LoVo (cell line): Measurements from ENCODE around the gene DSCAM.

ENCODE experiments used
- DNase-seq: peaks from one replicate; pipeline ENCODE4 v3.0.0-alpha.2; 2016; ENCODE audit warnings: low spot score

Gene DSCAM

DNA sequence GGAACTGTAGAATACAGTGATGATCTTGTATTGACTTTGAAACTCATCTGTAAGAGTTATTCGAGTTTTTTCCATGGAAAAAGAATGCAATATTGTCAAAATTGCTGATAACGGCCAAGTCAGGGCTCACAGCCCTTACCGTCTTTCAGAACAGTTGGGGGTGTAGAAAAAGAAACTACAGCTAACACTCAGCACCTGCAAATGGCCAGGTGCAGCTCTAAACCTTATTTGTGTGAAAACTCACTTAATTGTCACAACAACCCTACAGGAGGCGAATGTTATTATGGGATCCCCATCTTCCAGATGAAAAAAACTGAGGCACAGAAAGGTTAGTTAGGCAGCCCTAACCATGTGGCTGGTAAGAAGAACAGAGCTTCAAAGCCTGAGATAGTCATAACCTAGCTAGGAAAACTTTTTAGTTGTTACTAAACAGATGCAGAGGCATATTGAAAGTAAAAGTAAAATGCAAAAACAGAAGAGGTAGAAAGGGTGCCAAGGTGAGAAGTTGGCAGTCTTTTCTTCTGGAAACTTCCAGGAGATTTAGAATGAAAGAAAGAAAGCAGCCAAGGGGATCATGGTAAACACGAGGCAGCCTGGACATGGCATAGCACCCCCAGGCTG, 76.4 kb downstream of the DSCAM start:
- DNase-seq: no peak

DNA sequence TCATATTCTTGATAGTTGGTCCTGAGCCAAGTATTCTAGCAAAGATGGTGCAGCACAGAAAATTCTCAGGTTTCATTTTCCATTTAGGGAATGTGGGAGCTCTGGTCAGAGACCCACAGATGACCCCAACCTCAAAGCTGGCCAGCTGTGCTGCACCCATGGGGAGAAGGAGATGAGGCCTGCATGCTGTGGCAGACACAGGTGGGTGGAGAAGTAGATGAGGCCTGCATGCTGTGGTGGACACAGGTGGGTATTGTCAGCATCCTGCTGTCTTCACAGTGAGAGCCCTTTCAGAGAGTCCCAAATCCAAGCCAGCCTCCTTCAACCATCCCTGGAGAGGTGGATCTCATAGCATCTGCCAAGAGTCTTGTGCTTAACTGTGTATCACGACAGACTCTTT, 77.7 kb downstream of the DSCAM start:
- no peak for DNase-seq

DNA sequence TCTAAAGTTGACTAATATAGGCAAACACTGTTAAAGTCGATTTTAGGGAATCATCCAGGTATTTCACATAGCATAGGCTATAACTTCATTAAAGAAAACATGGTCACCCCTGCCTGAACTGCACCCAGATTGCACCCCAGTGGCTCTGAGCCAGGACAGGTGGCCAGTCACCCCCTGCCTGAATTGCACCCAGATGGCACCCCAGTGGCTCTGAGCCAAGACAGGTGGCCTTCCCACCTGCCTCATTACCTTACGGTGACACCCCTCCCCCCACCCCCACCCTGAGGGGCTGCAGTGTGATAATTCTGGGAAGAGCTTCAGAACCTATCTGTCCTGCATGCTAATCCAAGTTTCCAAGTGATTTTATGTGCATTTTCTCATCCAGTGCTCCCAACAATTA, 78.9 kb downstream of the DSCAM start:
- no peak for DNase-seq

DNA sequence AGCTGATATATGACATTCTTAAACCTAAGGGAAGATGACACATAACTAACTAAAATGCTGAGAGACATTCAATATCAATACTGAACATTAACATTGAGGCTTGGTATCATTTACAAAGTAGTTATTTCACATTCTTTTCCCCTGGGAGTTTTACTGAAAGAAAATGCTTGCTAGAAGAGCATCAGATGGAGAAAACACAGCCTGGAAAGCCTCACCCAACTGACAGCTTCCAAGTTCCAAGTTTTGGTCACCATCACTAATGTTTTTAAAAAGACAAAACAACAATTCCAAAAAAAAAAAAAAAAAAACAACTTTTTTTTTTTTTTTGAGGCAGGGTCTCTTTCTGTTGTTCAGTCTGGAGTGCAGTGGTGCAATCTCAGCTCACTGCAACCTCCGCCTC, 80.6 kb downstream of the DSCAM start:
- DNase-seq: no peak

DNA sequence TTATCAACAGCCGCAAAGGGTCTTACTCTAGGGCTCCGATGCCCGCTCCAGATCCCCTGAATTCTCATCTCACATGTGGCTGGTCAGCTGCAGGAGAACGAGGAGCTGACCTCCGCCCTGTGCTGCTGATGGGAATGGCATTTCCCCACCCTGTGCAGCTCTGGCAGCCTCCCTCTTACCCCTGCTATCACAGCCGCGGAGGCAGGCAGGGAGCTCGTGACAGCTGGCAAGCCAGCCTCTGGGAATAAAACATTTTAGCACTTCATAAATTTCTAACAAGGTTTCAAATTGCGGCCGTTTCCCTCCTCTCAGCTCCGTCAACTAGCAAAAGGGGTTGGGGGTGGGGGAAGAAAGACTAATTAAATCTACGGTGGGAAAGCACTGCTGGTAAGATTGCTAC, 81.1 kb downstream of the DSCAM start:
- no peak for DNase-seq

DNA sequence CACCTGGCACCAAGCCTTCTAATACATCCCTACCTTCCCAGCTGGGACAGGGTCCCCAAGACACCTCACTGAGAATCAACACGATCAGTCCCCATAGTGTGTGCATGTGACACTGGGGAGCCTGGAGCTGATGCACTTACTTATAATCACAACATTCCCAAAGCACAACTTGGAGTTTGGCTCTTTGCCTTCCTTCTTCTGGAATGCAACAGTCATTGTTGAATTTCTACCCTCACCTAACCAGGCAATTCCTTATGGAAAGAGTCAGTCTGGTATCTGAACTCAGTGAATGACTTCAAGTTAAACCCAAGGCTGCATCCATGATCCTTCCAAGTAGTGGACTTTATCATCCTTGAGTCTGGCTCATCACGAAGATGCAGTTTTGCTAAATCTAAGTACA, 86.1 kb downstream of the DSCAM start:
- DNase-seq: no peak

DNA sequence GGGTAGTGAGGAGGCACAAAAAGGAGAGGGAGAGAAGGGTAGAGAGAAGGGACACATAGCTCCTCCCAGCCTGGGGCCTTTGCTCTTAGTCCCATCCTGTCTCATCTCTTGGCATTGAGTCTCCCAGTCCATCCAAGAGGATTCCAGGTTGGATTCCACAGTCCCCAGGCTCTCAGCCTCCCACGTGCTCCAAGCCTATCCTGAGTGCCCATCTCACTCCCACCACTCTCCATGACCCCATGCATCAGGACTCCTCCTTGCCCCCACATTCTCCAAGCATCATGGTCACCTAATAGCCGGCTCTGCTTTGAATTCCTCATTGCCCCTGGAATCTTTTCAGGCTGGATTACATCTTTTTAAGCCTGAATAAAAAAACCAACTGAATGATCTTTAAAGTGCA, 87.9 kb downstream of the DSCAM start:
- no peak for DNase-seq

DNA sequence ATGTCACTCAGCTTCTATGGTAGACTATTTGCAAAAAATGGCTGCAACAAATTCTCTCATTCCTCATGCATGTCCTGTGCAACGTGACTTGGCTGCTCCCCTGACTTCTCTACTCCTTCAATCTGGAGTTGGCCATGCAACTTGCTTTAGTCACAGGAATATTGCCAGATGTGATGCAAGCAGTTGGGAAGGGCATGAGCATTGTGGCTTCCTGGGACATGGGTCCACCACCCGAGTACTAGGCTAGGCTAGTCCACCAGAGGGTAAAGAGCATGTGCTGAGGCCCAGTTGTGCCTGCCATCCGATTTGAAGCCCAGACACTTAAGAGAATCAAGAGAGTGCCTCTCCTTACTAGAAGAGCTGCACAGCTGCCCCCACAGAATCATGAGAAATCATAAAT, 89.6 kb downstream of the DSCAM start:
- DNase-seq: no peak

DNA sequence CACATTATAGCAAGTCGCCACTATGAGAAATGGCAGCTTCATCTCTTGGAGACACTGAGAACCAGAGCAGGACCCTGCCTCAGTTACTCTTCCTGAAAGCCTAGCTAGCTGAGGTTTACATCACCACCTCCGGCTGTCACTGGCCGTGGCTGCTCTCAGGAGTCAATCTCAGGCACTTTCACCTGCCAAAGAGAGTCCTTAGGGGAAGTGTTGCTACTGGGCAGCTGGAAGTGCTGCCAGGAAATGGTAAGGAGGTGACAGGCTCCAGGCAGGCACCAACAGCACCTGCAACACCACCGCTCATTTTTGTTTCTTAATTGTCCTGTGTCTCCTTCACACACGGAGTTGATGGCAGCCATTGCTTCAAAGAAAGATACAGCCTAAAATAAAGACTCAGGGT, 92.5 kb downstream of the DSCAM start:
- no peak for DNase-seq

DNA sequence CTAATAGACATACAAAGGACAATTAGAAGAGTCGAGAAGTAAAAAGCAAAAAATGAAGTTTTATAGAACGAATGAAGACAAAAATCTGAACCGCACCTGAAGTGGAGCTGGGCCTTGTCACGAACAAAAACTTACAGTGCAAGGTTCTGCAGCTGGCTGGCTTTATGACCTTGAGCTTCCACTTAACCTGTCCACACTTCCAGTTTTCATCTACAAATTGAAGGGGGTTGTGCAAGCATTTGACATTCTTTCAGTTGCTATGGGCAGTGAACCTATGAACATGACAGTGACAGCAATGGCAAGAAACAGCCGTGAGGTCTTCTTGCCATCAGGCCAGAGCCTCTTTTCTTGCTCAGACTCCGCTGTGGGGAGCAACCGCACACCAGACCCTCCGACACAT, 93.2 kb downstream of the DSCAM start:
- DNase-seq: no peak

DNA sequence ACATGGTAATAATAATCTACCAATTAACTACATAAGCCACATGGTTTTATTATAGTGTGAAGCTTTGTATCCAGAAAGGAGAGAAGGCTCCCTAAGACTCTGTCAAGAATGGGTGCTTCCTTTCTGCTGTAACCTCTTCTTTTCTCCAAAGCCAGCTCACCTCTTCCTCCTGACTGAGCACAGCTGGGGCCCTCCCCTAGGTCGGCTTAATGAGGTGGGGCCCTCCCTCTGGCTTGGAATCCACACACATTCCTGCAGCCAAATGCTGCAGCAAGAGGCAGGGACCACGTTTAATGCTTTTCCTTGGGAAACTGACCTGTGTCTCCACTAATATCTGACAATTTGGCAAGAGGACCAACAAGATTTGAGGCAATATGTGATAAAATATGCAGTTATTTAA, 94.8 kb downstream of the DSCAM start:
- DNase-seq: no peak

DNA sequence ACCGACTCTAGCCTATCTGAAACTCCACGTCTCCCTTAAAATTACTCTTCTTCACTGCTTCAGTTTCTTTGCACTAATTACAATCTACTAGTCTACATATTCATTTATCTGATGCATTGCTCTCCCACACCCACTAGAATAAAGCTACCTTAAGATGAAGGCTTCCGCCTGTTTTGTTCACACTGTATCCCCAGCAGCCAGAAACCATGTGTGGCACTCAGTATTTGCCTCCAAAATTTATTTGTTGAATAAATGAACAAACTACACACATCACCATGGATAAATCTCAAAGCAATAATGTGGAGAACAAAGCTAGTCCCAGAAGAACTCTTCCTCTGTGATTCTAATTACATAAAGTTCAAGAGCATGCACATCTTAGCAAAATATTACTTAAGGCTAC, 95.7 kb downstream of the DSCAM start:
- no peak for DNase-seq

DNA sequence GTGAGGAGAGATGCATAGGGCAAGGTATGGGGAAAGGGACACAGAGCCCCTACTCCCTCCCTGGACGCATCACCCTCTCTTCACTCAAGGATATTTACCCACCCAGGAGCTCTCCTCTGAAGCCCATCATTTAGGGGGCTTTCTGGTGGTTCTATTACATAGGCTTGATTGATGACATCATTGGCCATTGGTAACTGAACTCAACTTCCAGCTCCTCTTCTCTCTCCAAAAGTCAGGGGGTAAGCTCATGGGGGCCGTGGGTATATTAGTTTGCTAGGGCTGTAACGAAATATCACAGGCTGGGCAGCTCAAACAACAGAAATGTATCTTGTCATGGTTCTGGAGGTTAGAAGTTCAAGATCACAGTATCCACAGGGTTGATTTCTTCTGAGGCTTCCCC, 110.8 kb downstream of the DSCAM start:
- no peak for DNase-seq

DNA sequence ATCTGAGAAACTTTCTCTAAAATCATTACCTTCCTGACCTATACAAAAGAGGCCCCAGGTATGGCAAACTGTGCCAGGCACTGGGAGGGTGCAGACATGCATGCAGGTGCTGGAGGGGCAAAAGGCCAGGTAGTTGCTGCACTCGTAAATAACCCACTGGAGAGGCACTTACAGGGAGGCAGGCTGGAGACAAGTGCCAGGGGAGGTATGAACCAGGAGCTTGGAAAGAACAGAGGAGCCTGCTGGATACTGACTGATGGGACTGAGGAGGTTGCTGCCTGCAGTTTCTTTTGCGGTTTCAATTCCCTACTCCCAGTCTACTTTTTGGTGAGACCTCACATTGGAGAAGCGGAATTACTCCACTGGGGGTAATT, 113.9 kb downstream of the DSCAM start:
- DNase-seq: no peak

DNA sequence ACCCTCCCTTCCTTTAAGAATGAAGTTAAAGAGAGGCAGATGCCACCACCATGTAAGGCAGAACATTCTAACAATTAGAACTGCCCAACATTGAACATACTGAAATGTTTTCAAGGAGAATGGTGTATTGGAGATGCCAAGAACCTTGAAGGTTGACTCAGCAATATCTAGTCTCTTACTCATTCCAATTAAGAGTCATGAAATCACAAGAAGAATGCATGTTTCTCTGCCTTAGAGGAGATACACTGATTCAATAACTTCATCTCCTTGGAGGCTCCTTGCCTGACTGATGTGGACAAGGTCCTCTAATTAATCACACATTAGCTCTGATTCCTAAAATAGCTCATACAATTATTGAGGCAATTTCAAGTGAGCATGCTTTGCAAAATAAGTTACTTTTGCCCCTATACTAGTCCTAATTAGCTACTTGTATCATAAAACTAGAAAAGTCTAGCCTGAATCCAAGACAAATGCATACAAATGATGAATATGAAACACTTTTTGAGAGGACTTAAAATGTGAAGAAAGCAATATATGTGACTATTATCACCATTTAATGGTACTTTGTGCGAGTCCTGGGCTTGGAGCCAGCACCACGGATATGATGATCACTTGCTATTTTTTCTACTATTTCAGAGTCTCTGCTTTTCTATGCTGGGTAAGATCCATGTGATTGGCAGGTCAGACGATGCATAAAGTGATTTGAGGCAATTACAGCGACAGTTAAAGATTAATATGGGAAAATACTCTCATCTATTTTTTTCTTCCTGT, 114.5 kb downstream of the DSCAM start:
- DNase-seq: no peak

DNA sequence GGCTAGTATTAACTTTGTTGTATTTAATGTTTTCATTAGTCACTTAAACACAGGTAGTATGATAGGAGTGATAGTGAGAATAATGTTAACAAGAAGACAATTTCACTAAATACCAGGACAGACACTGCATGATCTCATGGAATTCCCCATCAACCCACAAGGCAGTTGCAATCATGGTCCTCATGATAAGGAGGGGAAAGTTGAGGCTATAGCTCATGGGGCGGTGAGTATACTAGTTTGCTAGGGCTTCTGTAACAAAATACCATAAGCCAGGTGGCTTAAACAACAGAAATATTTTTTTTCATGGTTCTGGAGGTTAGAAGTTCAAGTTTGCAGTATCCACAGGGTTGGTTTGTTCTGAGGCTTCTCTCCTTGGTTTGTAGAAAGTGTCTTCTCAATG, 115.8 kb downstream of the DSCAM start:
- DNase-seq: no peak

DNA sequence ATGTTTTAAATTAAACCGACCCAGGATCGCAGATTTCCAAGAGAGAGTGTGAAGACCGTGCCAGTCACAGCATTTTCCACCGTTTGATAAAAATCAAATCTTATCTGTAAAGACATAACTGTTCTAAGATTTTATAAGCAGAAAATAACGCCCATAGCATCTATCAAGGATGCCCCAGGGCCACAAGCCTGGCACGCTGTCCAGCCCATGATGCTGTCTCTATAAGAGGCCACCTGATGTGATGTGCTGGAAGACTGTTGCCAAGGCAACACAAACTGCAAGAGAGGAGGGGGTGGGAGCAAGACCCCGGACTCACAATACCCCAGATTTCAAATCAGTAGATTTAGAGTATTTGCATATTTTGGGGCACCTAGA, 116.5 kb downstream of the DSCAM start:
- DNase-seq: no peak

DNA sequence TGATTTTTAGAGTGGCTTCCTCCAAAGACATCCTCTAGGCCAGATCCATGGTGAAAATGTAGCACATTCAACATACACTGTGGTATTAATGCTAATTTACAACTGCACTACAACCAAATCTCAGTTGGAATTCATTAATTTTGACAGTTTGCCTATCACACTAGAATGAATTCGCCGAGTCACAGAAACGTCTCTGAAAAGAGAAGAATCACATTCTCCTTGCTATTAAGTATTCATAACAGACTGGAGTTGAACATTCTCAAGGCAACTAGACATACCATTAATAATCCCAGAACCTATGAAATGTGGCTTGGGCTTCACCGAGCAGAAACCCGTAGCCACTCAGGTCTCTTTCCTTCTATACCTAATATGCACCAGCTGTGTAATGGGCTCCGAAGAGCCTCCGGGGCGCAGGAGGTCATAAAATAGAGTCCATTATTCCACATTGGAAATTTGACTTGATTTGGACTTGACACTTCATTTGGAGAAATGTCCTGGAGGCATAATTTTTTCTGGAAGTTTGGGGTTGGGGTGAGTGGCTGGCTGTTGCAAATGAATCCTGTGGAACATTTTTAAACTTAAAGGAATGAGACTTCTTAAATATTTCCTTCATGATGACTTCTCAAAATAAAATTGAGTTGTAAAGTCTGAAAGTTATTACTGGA, 117.1 kb downstream of the DSCAM start:
- DNase-seq: no peak

DNA sequence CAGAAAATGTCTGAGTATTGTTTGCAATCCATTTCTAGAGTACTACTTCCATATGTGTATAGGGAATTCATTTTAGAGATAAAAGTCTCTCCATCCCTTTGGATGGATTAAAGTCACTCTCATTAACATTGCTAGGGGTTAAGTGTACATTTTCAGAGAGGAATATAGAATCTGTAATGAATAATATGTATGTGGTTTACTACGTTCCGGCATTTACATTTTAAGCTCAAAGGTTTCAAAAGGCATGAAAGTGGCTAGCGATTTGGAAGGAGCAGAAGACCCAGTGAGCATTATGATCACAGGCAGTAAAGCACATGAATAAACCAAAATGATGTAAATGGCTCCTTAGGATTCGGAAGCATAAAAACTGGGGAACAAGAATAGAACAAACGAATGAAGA, 123.0 kb downstream of the DSCAM start:
- DNase-seq: no peak

DNA sequence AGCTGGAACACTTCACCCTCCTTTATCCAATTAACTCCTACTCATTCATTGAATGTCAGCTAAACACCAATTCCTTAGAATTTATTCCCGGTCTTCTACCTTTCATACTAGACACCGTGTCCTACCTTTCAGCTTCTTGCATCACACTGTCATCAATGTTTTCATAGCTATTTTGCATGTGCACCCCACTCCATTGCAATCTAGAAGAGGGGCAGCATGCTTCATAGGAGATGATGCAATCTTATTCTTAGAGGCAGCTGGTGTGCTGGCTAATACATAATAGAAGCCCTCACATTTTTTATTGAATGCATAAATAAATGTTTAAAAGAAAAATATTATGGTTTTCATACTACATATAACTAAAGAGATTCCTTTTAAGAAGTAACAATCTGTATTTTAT, 123.6 kb downstream of the DSCAM start:
- no peak for DNase-seq

DNA sequence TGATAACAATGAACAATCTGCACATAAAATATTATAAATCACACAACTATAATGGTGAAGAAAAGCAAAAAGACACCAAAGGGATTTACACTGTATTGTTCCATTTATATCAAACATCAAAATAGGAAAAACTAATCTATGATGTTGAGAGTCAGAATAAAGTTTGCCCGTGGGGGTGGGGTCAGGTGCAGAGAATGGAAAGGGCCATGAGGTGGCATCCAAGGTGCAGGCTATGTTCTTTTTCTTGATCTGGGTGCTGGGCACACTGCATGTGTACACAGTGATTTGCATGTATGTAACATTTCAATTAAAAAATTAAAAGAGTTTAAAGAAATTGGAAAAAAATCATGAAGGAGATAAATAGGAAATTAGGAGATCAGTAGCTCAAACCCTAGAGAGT, 127.3 kb downstream of the DSCAM start:
- DNase-seq: no peak

DNA sequence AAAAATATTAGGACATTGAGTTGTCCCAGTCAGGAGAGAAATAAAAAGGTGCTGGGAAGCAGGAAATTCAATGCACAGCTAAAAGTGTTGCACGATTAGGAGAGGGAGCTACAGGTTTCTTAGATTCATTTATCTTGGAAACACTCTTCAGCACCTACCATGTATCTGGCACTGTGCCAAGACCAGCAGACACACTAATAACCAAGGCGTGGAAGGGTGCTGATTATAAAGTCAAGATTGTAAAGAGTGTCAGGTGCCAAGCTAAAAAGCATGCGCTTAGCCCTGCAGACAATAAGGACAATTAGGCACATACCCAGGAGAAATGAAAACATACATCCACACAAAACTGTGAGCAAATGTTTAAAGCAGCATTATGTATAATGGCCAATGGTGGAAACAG, 129.9 kb downstream of the DSCAM start:
- no peak for DNase-seq

DNA sequence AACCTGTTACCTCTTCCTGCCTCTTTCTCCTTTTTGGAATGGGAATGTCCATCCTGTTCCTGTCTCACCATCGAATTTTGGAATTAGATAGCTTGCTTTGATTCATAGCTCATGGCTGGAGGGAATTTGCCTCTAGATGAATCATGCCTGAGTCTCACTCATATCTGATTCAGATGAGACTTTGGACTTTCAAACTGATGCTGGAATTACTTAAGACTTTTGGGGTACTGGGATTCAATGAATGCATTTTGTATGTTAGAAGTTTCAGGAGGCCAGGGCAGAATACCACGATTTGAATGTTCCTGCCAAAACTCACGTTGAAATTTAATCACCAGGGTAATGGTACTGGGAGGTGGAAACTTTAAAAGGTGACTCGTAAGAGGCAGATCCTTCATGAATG, 132.4 kb downstream of the DSCAM start:
- DNase-seq: no peak
